HS-27A (cell line): ENCODE measurements around the gene GPR153.

ENCODE experiments used
- DNase-seq: peaks from one replicate; pipeline ENCODE4 v3.0.0-alpha.2; 2012; ENCODE audit warnings: low read depth, missing footprints

Gene GPR153

GRCh38 chr1:6269720-6270400 is 9.0 kb upstream of the GPR153 start:
- DNase-seq: no peak

GRCh38 chr1:6269296-6269695 is 8.4 kb upstream of the GPR153 start:
- DNase-seq: no peak

- no peak for DNase-seq
These were observed 7.5 kb upstream of the GPR153 start for GRCh38 chr1:6268415-6268814.

DNA sequence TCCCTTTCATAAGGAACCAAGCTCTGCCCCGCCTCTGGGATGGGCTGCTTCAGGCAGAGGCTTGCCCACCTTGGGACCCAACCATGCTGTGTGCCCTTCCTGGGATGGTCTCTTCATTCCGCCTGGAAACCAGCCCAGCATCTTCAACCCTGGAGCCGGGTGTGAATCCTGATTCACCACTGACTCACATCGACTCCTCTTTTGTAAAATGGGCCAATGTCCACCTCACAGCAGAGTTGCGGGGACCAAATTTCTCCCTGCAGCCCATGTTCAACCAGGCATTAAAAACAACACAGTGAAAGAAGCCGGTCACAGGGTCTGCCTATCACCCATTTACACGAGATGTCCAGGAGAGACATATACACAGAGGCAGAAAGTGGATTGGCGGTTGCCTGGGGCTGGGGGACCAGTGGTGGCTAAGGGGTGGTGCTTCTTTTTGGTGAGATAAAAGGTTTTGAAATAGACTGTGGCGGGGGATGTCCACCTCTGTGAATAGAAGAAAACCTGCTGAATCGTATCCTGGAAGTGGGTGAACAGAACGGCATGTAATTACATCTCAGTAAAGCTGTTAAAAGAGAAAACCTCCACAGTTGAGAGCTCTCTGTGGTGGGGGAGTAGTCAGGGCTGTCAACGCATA is 6.9 kb upstream of the GPR153 start:
- DNase-seq: no peak

DNA sequence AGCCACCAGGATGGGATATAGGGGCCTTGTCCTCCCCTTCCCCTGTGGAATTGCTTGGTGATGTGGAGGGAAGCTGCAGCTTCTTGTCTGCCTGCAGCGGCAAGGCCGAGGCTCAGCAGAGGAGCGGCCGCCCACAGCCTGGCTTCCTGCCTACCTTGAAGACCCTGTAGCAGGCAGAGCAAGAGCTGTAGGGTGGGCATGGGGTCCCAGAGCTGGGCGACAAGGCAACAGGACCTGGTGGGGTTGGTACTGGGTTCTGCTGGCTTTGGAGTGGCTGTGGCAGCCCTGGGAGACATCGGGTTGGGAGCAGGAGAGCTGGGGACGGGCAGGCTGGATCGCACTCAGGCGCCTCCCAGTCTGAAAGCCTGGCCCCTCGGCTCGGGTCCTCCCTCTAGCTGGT is 5.7 kb upstream of the GPR153 start:
- DNase-seq: no peak

DNA sequence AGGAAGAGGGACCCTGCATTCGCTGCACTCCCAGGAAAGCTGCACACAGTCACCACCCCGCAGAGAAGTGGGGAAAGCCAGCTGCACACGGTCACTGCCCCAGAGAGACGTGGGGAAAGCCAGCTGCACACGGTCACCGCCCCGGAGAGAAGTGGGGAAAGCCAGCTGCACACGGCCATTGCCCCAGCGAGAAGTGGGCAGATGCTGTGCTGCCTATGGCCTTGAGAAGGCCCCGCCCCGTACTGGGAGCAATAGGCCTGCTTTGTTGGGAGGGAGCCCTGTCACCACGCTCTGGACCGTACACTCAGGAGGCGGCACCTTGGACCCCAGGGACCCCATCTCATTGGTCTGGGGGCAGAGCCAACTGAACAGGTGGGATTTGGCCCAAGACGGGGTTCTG is 4.3 kb upstream of the GPR153 start:
- DNase-seq: no peak

DNA sequence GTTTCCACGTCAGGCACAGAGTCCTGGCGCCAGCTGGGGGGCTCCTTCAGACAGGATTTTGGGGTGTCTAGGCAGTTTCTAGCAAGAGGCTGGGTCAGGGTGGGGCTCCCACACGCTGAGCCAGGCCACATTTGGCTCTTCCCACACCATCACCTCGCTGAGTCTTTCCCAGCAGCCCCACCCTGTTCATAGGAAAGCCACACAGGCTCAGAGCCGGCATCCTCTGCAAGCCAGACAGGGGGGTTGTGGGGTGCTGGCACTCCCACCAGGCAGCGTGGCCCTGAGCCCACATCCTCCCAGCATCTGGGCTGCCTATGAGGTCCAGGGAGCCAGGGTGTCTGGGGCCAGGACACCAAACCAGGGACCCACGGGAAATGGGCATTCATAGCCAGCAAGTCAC is 2.8 kb upstream of the GPR153 start:
- no peak for DNase-seq

GRCh38 chr1:6262555-6263420 is 1.9 kb upstream of the GPR153 start:
- no peak for DNase-seq

- DNase-seq: no peak
These were observed 707 bp upstream of the GPR153 start for GRCh38 chr1:6261615-6261995.

GRCh38 chr1:6260433-6260934 is 414 bp downstream of the GPR153 start:
- no peak for DNase-seq

GRCh38 chr1:6259491-6260362 is 1.2 kb downstream of the GPR153 start:
- peak; percentile 31 for DNase-seq

GRCh38 chr1:6258675-6259074 is 2.2 kb downstream of the GPR153 start:
- no peak for DNase-seq

- no peak for DNase-seq
These were observed 3.3 kb downstream of the GPR153 start for GRCh38 chr1:6257541-6258069.

GRCh38 chr1:6256645-6257044 is 4.3 kb downstream of the GPR153 start:
- no peak for DNase-seq

DNA sequence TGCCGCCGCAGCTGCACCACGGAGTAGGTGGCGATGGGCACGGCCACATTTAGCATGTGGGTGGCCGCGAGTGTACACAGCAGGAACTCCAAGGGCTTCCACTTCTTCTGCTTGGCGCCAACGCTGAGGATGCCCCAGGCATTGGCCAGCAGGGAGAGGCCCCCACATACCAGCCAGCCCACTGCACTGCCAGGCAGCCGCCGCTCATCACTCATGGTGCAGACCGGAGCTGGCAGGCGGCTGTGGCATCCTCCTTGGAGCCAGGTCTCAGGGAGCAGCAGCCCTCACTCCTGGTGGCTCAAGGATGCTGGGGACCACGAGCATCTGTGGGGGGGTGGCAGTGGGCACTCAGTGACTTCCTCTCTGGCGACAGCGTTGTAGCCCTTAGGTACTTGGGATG is 6.2 kb downstream of the GPR153 start:
- no peak for DNase-seq

GRCh38 chr1:6253380-6253779 is 7.5 kb downstream of the GPR153 start:
- DNase-seq: no peak

DNA sequence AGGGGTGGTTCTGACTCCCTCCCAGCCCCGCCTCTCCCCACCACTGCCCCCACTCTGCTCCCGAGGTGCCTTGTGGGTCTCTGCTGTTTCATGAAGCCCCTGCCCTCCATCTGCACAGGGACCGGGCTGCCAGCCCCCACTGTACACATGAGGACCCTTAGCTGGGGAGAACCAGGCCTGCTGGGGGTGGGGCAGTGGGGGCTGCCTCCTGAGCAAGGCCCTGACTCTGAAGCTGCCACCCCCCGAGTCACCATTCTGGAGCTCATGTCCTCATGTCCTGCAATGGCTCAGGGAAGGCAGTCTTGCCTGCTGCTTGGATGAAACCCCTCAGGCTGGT is 8.6 kb downstream of the GPR153 start:
- no peak for DNase-seq

DNA sequence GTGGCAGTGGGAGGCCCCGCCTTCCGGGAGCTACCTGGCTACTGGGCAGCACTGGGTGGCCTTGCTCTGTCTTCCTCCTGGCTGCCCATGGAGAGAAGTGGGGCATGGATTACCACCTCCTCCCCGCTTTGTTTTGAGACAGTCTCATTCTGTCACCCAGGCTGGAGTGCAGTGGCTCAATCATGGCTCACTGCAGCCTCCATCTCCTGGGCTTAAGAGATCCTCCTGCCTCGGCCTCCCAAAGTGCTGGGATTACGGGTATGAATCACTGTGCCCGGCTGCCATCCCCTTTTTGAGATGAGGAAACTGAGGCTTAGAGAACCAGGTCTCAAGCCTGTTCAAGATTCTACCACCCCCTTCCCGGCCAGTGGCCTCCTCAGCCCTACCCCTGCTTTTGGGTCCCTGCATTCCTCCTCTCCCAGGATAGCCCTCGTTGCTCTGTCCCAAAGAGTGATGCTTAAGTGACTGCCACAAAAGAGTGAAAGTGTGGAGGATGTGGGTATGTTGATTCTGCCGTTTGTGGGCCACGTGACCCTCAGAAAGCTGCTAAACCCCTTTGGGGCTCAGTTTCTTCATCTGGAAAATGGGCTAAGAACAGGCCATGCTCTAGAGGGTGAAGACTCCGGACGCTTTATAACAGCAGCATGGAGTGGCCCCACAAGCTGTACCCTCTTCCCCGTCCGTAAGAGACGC is 9.1 kb downstream of the GPR153 start:
- DNase-seq: no peak

- no peak for DNase-seq
These were observed 9.7 kb downstream of the GPR153 start for GRCh38 chr1:6251233-6251632.

- DNase-seq: no peak
These were observed 10.9 kb downstream of the GPR153 start for GRCh38 chr1:6249739-6250689.
